Tibial nerve (tissue), 4 donors: Measurements from ENCODE around the gene TBC1D32. TPM values are rescaled to one million over a fixed set of nuclear protein-coding genes. Genes with fewer than 3 reads are reported as not detected.
A peak's percentile ranks its signal among the peaks of the same experiment; 100 is the strongest.
"Not testable (repeated sequence)": the region's sequence is repeated elsewhere in the genome, so short reads cannot be mapped to it uniquely, and the experiment has no call there.

ENCODE experiments used
- DNase-seq, 2 donors: peaks; one replicate each; pipeline ENCODE4 v3.0.0-alpha.2; 2019; ENCODE audit warnings: low spot score in 2 of 2
- H3K27ac ChIP-seq, 4 donors: fragments of 200-600 bp; sonication (generic) in 3 of 4; one replicate each; pipeline ENCODE4 v1.5.1; 2017 to 2019; ENCODE audit warnings: mild to moderate bottlenecking in 1 of 4
- H3K27me3 ChIP-seq, 2 donors: fragments of 200-600 bp; sonication (generic) in 1 of 2; one replicate each; pipeline versions ENCODE4 v1.5.1 to v1.6.0; 2017 to 2019
- H3K36me3 ChIP-seq, 3 donors: fragments of 200-600 bp; sonication (generic); one replicate each; pipeline ENCODE4 v1.5.1; 2018 to 2019
- H3K4me1 ChIP-seq, 4 donors: fragments of 200-600 bp; sonication (generic) in 3 of 4; one replicate each; pipeline ENCODE4 v1.5.1; 2017 to 2019
- H3K4me3 ChIP-seq, 4 donors: fragments of 200-600 bp; sonication (generic) in 3 of 4; one replicate each; pipeline ENCODE4 v1.5.1; 2017 to 2019; ENCODE audit warnings: mild to moderate bottlenecking in 1 of 4, moderate library complexity in 1 of 4
- H3K9me3 ChIP-seq, 4 donors: fragments of 200-600 bp; sonication (generic) in 3 of 4; one replicate each; pipeline ENCODE4 v1.5.1; 2017 to 2019
- EP300 ChIP-seq, 2 donors: sonication (generic); formaldehyde crosslinking; IDR thresholded peaks; one replicate each; pipeline ENCODE4 v1.6.1; 2017; ENCODE audit warnings: antibody characterized with exemption in 2 of 2, mild to moderate bottlenecking in 1 of 2
- POLR2A ChIP-seq, 2 donors: fragments of 450-650 bp; IDR thresholded peaks; one replicate each; pipeline ENCODE4 v1.6.1; 2017; ENCODE audit warnings: antibody characterized with exemption in 2 of 2, mild to moderate bottlenecking in 2 of 2, moderate library complexity in 2 of 2
- WGBS, 2 donors: methylation state at CpG; one replicate each; pipeline ENCODE4 v1.1.5; 2018; 5-methylcytosine and 5-hydroxymethylcytosine counted together
- total RNA-seq, 4 donors: library from RNA; depleted of rRNA; stranded (reverse); fragments of >200 nt; gene quantifications; one replicate each; pipeline ENCODE4 v1.1.0, GENCODE V29; 2016
- TF ChIP-seq, protein P1 (sequence below), 5 experiments: fragments of 200-600 bp in 3 of 5; fragments of 450-650 bp in 2 of 5; sonication (generic) in 3 of 5; IDR thresholded peaks; one replicate each; pipeline ENCODE4 v1.5.1; 2016 to 2019; ENCODE audit warnings: antibody characterized with exemption in 5 of 5, mild to moderate bottlenecking in 3 of 5, moderate library complexity in 2 of 5

The TBC1D32 gene
- total RNA-seq, 4 donors from 2014 or later, result 7.9 to 19.2 (median 11.4) TPM

DNA sequence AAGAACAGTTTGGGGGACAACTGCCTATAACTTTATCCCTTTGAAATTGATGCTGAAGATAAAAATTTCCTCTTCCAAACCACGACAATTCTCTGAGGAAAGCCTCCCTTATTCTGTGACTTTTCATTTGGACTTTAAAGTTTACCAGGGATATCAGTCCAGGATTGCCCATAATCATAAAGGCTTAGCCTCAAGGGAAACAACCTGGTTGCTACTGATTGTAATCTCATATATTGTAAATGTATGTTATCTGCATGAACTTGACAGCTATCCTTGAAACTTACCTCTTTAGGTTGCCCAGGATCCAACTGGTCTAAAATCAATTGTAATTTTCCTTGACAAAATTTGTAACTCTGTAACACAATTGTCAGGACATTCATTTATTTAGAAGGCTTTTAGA is 23.8 kb downstream of the TBC1D32 start:
- H3K9me3 ChIP-seq, result no peaks in the 10 kb centered on the region

DNA sequence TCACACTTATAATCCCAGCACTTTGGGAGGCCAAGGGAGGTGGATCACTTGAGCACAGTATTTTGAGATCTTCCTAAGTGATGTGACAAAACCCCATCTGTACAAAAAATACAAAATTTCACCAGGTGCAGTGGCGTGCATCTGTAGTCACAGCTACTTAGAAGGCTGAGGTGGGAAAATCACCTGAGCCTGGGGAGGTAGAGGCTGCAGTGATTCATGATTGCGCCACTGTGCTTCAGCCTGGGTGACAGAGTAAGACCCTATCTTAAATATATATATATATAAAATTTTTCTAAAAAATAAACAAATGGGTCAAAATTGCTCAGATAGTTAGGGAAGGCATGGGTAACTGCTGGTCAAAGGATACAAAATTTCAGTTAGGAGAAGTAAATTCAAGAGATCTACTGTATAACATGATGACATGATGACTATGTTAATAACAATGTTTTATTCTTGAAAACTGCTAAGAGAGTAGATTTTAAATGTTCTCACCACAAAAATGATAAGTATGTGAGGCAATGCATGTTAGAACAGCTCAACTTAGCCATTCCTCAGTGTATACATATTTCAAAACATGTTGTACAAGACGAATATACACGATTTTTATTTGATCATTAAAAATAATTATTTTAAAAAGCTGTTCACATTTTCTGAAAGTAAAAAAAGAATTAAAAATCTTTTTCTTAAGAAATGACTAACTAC is 24.4 kb downstream of the TBC1D32 start:
- no peak overlapping the region for H3K27ac ChIP-seq
- 66 to 68% methylated on average over 4 of the region's 4 CpGs for WGBS, 2 donors
- no peaks in the 10 kb centered on the region for H3K9me3 ChIP-seq
- TF ChIP-seq EP300 (IDR thresholded peaks at IDR 0.05) (no peak), POLR2A (IDR thresholded peaks at IDR 0.05) (no peak)
- TF ChIP-seq, protein P1, sequence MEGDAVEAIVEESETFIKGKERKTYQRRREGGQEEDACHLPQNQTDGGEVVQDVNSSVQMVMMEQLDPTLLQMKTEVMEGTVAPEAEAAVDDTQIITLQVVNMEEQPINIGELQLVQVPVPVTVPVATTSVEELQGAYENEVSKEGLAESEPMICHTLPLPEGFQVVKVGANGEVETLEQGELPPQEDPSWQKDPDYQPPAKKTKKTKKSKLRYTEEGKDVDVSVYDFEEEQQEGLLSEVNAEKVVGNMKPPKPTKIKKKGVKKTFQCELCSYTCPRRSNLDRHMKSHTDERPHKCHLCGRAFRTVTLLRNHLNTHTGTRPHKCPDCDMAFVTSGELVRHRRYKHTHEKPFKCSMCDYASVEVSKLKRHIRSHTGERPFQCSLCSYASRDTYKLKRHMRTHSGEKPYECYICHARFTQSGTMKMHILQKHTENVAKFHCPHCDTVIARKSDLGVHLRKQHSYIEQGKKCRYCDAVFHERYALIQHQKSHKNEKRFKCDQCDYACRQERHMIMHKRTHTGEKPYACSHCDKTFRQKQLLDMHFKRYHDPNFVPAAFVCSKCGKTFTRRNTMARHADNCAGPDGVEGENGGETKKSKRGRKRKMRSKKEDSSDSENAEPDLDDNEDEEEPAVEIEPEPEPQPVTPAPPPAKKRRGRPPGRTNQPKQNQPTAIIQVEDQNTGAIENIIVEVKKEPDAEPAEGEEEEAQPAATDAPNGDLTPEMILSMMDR (IDR thresholded peaks at IDR 0.05), result no peak
- peaks cover 0 to 4% (median 0%) of the 10 kb centered on the region in 3 donors for H3K36me3 ChIP-seq
- no peaks in the 10 kb centered on the region for H3K27me3 ChIP-seq
- no peak overlapping the region for H3K4me3 ChIP-seq
- no peak for DNase-seq
- H3K4me1 ChIP-seq, result no peaks in the 10 kb centered on the region

More for the DNA sequence above, 23.8 kb downstream of the TBC1D32 start:
- TF ChIP-seq, protein P1 (IDR thresholded peaks at IDR 0.05), result no peak
- TF ChIP-seq POLR2A (IDR thresholded peaks at IDR 0.05) (no peak), EP300 (IDR thresholded peaks at IDR 0.05) (no peak)
- Histone ChIP-seq H3K27me3 (no peaks in the 10 kb centered on the region), H3K27ac (no peak overlapping the region), H3K4me1 (no peaks in the 10 kb centered on the region), H3K4me3 (no peak overlapping the region), H3K36me3 (peaks cover 0 to 4% (median 0%) of the 10 kb centered on the region in 3 donors)
- no peak for DNase-seq
- whole genome bisulfite sequencing, 2 donors, result 85 to 91% methylated on average over 1 of the region's 1 CpG

DNA sequence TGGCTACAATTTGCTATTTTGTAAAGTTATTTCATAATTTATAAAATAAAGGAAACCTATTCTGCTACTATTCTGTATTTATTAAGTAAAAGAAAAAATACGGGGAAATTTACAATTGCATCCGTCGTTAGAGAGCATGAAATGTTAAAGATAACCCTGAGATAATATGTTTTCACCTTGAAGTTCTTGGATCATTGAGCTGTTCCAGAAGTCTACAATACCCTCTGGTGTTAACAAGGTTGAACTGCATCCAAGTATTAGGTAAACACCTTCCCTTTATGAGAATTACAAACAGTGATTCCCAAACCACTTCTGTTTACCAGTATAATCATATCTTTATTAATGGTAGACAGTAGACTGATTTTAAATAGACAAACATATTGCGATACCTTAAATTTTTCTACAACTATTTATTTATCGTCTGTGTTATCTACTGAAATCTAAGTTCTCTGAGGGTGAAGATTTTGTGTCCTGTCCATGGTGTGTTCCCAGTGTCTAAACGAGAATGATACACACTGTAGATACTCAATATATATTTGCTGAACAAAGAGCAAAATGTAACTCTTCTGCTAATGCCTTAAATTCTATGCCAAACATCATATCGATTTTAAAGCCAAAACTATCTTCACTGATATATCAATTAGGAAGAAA is 28.2 kb downstream of the TBC1D32 start:
- TF ChIP-seq POLR2A (IDR thresholded peaks at IDR 0.05) (no peak), EP300 (IDR thresholded peaks at IDR 0.05) (no peak)
- TF ChIP-seq, protein P1 (IDR thresholded peaks at IDR 0.05), result peak in 3 of 5 experiments; percentile 22 to 27 (median 25)
- no peak for DNase-seq
- 65% methylated on average over 7 of the region's 7 CpGs for WGBS, 2 donors
- no peaks in the 10 kb centered on the region for H3K4me1 ChIP-seq
- H3K4me3 ChIP-seq, result no peak overlapping the region
- H3K27me3 ChIP-seq, result no peaks in the 10 kb centered on the region
- no peak overlapping the region for H3K27ac ChIP-seq
- H3K36me3 ChIP-seq, result peaks cover 0 to 12% (median 0%) of the 10 kb centered on the region in 3 donors
- no peaks in the 10 kb centered on the region for H3K9me3 ChIP-seq

DNA sequence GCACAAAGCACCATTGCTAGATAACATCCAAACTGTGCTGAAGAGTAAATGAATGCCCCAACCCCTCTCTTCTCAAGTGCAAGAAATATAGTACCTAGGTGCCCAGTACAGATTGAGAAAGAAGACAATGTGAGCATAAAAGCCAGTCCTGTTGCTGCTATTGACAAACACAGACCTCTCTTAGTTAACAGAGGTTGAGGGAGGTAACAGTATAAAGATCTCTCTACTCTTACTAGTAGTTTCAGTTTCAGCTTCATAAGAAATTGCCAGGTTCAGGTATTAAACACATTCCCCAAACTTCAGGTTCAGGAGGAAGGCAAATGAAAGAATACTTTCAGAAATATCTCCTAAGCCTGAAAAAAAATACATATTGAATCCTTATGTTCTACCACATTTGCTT is 31.4 kb downstream of the TBC1D32 start:
- no peak overlapping the region for H3K27ac ChIP-seq
- H3K27me3 ChIP-seq, result no peaks in the 10 kb centered on the region
- TF ChIP-seq EP300 (IDR thresholded peaks at IDR 0.05) (no peak), POLR2A (IDR thresholded peaks at IDR 0.05) (no peak)
- TF ChIP-seq, protein P1 (IDR thresholded peaks at IDR 0.05), result no peak
- no peak for DNase-seq
- H3K36me3 ChIP-seq, result peaks cover 0 to 12% (median 0%) of the 10 kb centered on the region in 3 donors
- H3K4me1 ChIP-seq, result no peaks in the 10 kb centered on the region
- H3K4me3 ChIP-seq, result no peak overlapping the region
- H3K9me3 ChIP-seq, result no peaks in the 10 kb centered on the region

DNA sequence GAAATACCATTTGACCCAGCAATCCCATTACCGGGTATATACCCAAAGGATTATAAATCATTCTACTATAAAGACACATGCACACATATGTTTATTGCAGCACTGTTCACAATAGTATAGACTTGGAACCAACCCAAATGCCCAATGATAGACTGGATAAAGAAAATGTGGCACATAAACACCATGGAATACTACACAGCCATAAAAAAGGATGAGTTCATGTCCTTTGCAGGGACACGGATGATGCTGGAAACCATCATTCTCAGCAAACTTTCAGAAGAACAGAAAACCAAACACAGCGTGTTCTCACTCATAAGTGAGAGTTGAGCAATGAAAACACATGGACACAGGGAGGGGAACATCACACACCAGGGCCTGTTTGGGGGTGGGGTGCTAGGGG is 33.1 kb downstream of the TBC1D32 start:
- not testable (repeated sequence) for H3K4me1 ChIP-seq, H3K27me3 ChIP-seq, H3K27ac ChIP-seq, H3K9me3 ChIP-seq, H3K4me3 ChIP-seq, DNase-seq
- peaks cover 0 to 12% (median 0%) of the 10 kb centered on the region in 3 donors for H3K36me3 ChIP-seq
- WGBS, 2 donors, result 96 to 98% methylated on average over 3 of the region's 3 CpGs
